Tibial nerve (tissue), 4 donors: ENCODE measurements around the gene A2M. TPM values are rescaled to one million over a fixed set of nuclear protein-coding genes. Genes with fewer than 3 reads are reported as not detected.

ENCODE experiments used
- DNase-seq, 2 donors: peaks; one replicate each; pipeline ENCODE4 v3.0.0-alpha.2; 2019; ENCODE audit warnings: low spot score in 2 of 2
- H3K27ac ChIP-seq, 4 donors: fragments of 200-600 bp; sonication (generic) in 3 of 4; one replicate each; pipeline ENCODE4 v1.5.1; 2017 to 2019; ENCODE audit warnings: mild to moderate bottlenecking in 1 of 4
- H3K27me3 ChIP-seq, 2 donors: fragments of 200-600 bp; sonication (generic) in 1 of 2; one replicate each; pipeline versions ENCODE4 v1.5.1 to v1.6.0; 2017 to 2019
- H3K36me3 ChIP-seq, 3 donors: fragments of 200-600 bp; sonication (generic); one replicate each; pipeline ENCODE4 v1.5.1; 2018 to 2019
- H3K4me1 ChIP-seq, 4 donors: fragments of 200-600 bp; sonication (generic) in 3 of 4; one replicate each; pipeline ENCODE4 v1.5.1; 2017 to 2019
- H3K4me3 ChIP-seq, 4 donors: fragments of 200-600 bp; sonication (generic) in 3 of 4; one replicate each; pipeline ENCODE4 v1.5.1; 2017 to 2019; ENCODE audit warnings: mild to moderate bottlenecking in 1 of 4, moderate library complexity in 1 of 4
- H3K9me3 ChIP-seq, 4 donors: fragments of 200-600 bp; sonication (generic) in 3 of 4; one replicate each; pipeline ENCODE4 v1.5.1; 2017 to 2019
- EP300 ChIP-seq, 2 donors: sonication (generic); formaldehyde crosslinking; IDR thresholded peaks; one replicate each; pipeline ENCODE4 v1.6.1; 2017; ENCODE audit warnings: antibody characterized with exemption in 2 of 2, mild to moderate bottlenecking in 1 of 2
- POLR2A ChIP-seq, 2 donors: fragments of 450-650 bp; IDR thresholded peaks; one replicate each; pipeline ENCODE4 v1.6.1; 2017; ENCODE audit warnings: antibody characterized with exemption in 2 of 2, mild to moderate bottlenecking in 2 of 2, moderate library complexity in 2 of 2
- WGBS, 2 donors: methylation state at CpG; one replicate each; pipeline ENCODE4 v1.1.5; 2018; 5-methylcytosine and 5-hydroxymethylcytosine counted together
- total RNA-seq, 4 donors: library from RNA; depleted of rRNA; stranded (reverse); fragments of >200 nt; gene quantifications; one replicate each; pipeline ENCODE4 v1.1.0, GENCODE V29; 2016
- TF ChIP-seq, protein P1 (sequence below), 5 experiments: fragments of 200-600 bp in 3 of 5; fragments of 450-650 bp in 2 of 5; sonication (generic) in 3 of 5; IDR thresholded peaks; one replicate each; pipeline ENCODE4 v1.5.1; 2016 to 2019; ENCODE audit warnings: antibody characterized with exemption in 5 of 5, mild to moderate bottlenecking in 3 of 5, moderate library complexity in 2 of 5

Gene A2M
- total RNA-seq, 4 donors from 2014 or later = 183 to 396 (median 303) TPM

GRCh38 chr12:9077152-9078031, 38.3 kb downstream of the A2M start:
- 83 to 88% methylated on average over 5 of the region's 5 CpGs for WGBS, 2 donors
- no peak overlapping the region for H3K27ac ChIP-seq
- TF ChIP-seq, protein P1, sequence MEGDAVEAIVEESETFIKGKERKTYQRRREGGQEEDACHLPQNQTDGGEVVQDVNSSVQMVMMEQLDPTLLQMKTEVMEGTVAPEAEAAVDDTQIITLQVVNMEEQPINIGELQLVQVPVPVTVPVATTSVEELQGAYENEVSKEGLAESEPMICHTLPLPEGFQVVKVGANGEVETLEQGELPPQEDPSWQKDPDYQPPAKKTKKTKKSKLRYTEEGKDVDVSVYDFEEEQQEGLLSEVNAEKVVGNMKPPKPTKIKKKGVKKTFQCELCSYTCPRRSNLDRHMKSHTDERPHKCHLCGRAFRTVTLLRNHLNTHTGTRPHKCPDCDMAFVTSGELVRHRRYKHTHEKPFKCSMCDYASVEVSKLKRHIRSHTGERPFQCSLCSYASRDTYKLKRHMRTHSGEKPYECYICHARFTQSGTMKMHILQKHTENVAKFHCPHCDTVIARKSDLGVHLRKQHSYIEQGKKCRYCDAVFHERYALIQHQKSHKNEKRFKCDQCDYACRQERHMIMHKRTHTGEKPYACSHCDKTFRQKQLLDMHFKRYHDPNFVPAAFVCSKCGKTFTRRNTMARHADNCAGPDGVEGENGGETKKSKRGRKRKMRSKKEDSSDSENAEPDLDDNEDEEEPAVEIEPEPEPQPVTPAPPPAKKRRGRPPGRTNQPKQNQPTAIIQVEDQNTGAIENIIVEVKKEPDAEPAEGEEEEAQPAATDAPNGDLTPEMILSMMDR (IDR thresholded peaks at IDR 0.05) = no peak
- TF ChIP-seq EP300 (IDR thresholded peaks at IDR 0.05) (no peak), POLR2A (IDR thresholded peaks at IDR 0.05) (no peak)

GRCh38 chr12:9076733-9077132, 39.0 kb downstream of the A2M start:
- Histone ChIP-seq H3K4me1 (peaks cover 0 to 3% (median 0%) of the 10 kb centered on the region in 4 donors), H3K4me3 (no peak overlapping the region), H3K36me3 (peaks cover 6 to 89% (median 7%) of the 10 kb centered on the region in 3 donors), H3K27ac (no peak overlapping the region), H3K27me3 (no peaks in the 10 kb centered on the region), H3K9me3 (no peaks in the 10 kb centered on the region)
- DNase-seq = no peak
- TF ChIP-seq EP300 (IDR thresholded peaks at IDR 0.05) = no peak
- no peak for TF ChIP-seq POLR2A (IDR thresholded peaks at IDR 0.05)
- TF ChIP-seq, protein P1 (IDR thresholded peaks at IDR 0.05) = no peak
- WGBS, 2 donors = 63 to 75% methylated on average over 4 of the region's 4 CpGs

More at GRCh38 chr12:9077152-9078031, 38.3 kb downstream of the A2M start:
- no peaks in the 10 kb centered on the region for H3K27me3 ChIP-seq
- no peak for DNase-seq
- no peaks in the 10 kb centered on the region for H3K9me3 ChIP-seq
- H3K4me3 ChIP-seq = no peak overlapping the region
- H3K4me1 ChIP-seq = peaks cover 0 to under 1% (median 0%) of the 10 kb centered on the region in 4 donors
- H3K36me3 ChIP-seq = peaks cover 6 to 89% (median 7%) of the 10 kb centered on the region in 3 donors

DNA sequence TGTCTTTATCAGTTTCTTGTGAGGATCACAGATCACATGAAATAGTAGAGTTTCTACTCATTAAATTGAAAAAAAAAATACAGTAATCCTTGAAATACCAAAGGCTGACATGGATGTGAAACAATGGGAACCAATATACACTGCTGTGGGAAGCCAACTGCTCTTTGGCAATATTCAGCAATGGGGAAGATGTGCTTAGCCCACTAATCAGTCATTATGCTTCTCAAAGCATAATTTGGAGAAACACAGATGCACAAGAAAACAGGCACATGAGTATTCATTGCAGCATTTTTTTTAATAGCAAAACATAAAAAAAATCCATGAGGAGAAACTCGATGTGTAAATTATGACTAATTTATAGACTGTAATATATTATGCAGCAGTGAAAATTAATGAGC, 40.6 kb downstream of the A2M start:
- H3K4me1 ChIP-seq = peaks cover 0 to 3% (median 0%) of the 10 kb centered on the region in 4 donors
- H3K27ac ChIP-seq = no peak overlapping the region
- DNase-seq = no peak
- no peak overlapping the region for H3K4me3 ChIP-seq
- TF ChIP-seq EP300 (IDR thresholded peaks at IDR 0.05) (no peak), POLR2A (IDR thresholded peaks at IDR 0.05) (no peak)
- TF ChIP-seq, protein P1 (IDR thresholded peaks at IDR 0.05) = no peak
- no peaks in the 10 kb centered on the region for H3K9me3 ChIP-seq
- peaks cover 6 to 91% (median 7%) of the 10 kb centered on the region in 3 donors for H3K36me3 ChIP-seq
- no peaks in the 10 kb centered on the region for H3K27me3 ChIP-seq
- WGBS, 2 donors = 77 to 86% methylated on average over 1 of the region's 1 CpG

DNA sequence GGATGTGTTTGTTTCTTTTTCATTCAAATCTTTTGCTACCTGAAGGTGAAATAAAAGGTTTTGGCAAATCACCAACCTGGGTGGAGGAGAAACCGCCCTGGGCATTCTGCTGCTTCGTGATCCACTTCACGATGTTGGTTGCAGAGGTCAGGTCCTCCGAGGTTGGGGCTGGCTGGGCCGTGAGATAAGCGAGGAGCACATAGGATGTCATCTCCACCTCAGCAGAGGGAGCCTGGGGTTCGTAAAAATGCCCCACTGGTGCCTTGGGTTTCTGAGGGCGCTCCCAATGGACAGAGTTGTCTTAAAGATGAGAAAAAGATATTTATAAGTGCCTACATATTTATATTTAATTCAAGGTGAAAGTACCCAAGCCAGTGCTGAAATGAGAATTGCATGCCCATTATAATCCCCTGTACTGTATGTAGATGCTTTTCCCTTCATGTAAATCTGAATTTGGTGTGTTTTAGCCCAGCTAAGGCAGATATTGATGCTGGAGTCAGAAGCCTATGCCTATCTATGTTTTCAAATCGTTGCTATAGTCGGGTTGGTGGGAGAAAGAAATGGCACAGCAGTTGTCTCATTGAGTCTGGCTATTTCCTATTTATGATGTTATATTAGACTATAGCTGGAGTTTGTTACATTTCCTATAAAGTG, 41.1 kb downstream of the A2M start:
- peaks cover 5 to 91% (median 7%) of the 10 kb centered on the region in 3 donors for H3K36me3 ChIP-seq
- H3K4me3 ChIP-seq = no peak overlapping the region
- H3K27me3 ChIP-seq = no peaks in the 10 kb centered on the region
- WGBS, 2 donors = 84 to 85% methylated on average over 10 of the region's 10 CpGs
- H3K4me1 ChIP-seq = peaks cover 0 to 3% (median 0%) of the 10 kb centered on the region in 4 donors
- H3K9me3 ChIP-seq = no peaks in the 10 kb centered on the region
- no peak overlapping the region for H3K27ac ChIP-seq
- no peak for DNase-seq
- no peak for TF ChIP-seq EP300 (IDR thresholded peaks at IDR 0.05)
- no peak for TF ChIP-seq POLR2A (IDR thresholded peaks at IDR 0.05)
- TF ChIP-seq, protein P1 (IDR thresholded peaks at IDR 0.05) = no peak

DNA sequence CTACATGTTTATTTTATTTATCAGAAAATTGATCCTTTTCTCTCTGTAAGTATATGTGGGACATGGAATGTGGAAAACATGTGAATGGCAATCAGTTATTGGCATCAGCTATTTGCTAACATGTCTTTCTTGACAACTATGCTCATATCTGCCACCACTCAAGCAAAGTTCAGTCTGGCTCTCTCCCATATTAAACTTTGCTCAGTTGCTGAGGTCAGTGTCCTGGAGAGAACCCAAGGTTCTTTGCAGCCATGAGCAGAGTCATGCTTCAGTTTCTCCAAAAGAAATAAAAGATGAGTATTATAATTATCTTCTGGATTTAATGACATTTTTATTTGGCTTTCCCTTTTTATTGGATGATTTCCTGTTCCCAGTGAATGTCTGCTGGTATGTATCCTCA, 42.6 kb downstream of the A2M start:
- no peak for DNase-seq
- H3K27me3 ChIP-seq = no peaks in the 10 kb centered on the region
- peak overlapping the region in 1 of 4 donors; percentile 40 for H3K27ac ChIP-seq
- peaks cover 2 to 91% (median 7%) of the 10 kb centered on the region in 3 donors for H3K36me3 ChIP-seq
- TF ChIP-seq POLR2A (IDR thresholded peaks at IDR 0.05) (no peak), EP300 (IDR thresholded peaks at IDR 0.05) (no peak)
- TF ChIP-seq, protein P1 (IDR thresholded peaks at IDR 0.05) = no peak
- no peaks in the 10 kb centered on the region for H3K9me3 ChIP-seq
- H3K4me1 ChIP-seq = peaks cover 0 to 3% (median 0%) of the 10 kb centered on the region in 4 donors
- no peak overlapping the region for H3K4me3 ChIP-seq
